H9 (cell line): Measurements from ENCODE around the gene MZB1. TPM values are rescaled to one million over a fixed set of nuclear protein-coding genes. Genes with fewer than 3 reads are reported as not detected.

Experiments
- DNase-seq: peaks from one replicate; pipeline ENCODE4 v3.0.0-alpha.2; 2017
- H2AFZ ChIP-seq: one replicate; pipeline ENCODE4 v1.6.1; 2013; ENCODE audit warnings: mild to moderate bottlenecking, low read length, control low read depth, moderate library complexity
- H2AK5ac ChIP-seq: 2 replicates; pipeline ENCODE4 v1.6.1; 2013; ENCODE audit warnings: low read length, control low read depth, mixed read lengths; ENCODE audit not compliant: insufficient read length
- H2BK120ac ChIP-seq: one replicate; pipeline ENCODE4 v1.6.1; 2013; ENCODE audit warnings: low read depth, mild to moderate bottlenecking, low read length, control low read depth, inconsistent platforms; ENCODE audit not compliant: poor library complexity, severe bottlenecking
- H2BK12ac ChIP-seq: 2 replicates; pipeline ENCODE4 v1.6.1; 2013; ENCODE audit warnings: low read length, control low read depth, mixed read lengths, low read depth; ENCODE audit not compliant: insufficient read length
- H2BK15ac ChIP-seq: 2 replicates; pipeline ENCODE4 v1.6.1; 2013; ENCODE audit warnings: low read depth, low read length, control low read depth
- H2BK20ac ChIP-seq: one replicate; pipeline ENCODE4 v1.6.1; 2013; ENCODE audit warnings: low read depth, mild to moderate bottlenecking, low read length, control low read depth, inconsistent platforms; ENCODE audit not compliant: poor library complexity, severe bottlenecking
- H2BK5ac ChIP-seq: 2 replicates; pipeline ENCODE4 v1.6.1; 2013; ENCODE audit warnings: low read length, control low read depth, mixed read lengths; ENCODE audit not compliant: insufficient read length
- H3K14ac ChIP-seq: 2 replicates; pipeline ENCODE4 v1.6.1; 2013; ENCODE audit warnings: low read length, control low read depth; ENCODE audit not compliant: insufficient read depth
- H3K18ac ChIP-seq: 2 replicates; pipeline ENCODE4 v1.6.1; 2013; ENCODE audit warnings: low read depth, mild to moderate bottlenecking, mixed read lengths, low read length, control low read depth; ENCODE audit not compliant: insufficient read length
- H3K23ac ChIP-seq: 2 replicates; pipeline ENCODE4 v1.6.1; 2013; ENCODE audit warnings: low read length, control low read depth, mixed read lengths, low read depth; ENCODE audit not compliant: insufficient read length
- H3K23me2 ChIP-seq: 2 replicates; pipeline ENCODE4 v1.6.1; 2013; ENCODE audit warnings: low read depth, mild to moderate bottlenecking, mixed read lengths, low read length, control low read depth; ENCODE audit not compliant: insufficient read length, poor library complexity, severe bottlenecking
- H3K27ac ChIP-seq: 2 replicates; pipeline ENCODE4 v1.5.1; 2013; ENCODE audit warnings: low read length, control low read depth, mixed read lengths, low read depth; ENCODE audit not compliant: insufficient read length
- H3K27me3 ChIP-seq: 2 replicates; pipeline ENCODE4 v1.6.1; 2013; ENCODE audit warnings: low read length, control low read depth, inconsistent platforms; ENCODE audit not compliant: insufficient read depth
- H3K4ac ChIP-seq: 2 replicates; pipeline ENCODE4 v1.6.1; 2013; ENCODE audit warnings: low read depth, mild to moderate bottlenecking, control low read depth, inconsistent platforms, low read length, moderate library complexity
- H3K4me1 ChIP-seq: 2 replicates; pipeline ENCODE4 v1.6.1; 2013; ENCODE audit warnings: low read length, control low read depth, inconsistent platforms; ENCODE audit not compliant: insufficient read depth
- H3K4me2 ChIP-seq: 2 replicates; pipeline ENCODE4 v1.6.1; 2013; ENCODE audit warnings: low read length, control low read depth, mixed read lengths; ENCODE audit not compliant: insufficient read length, insufficient read depth
- H3K56ac ChIP-seq: 2 replicates; pipeline ENCODE4 v1.6.1; 2013; ENCODE audit warnings: low read depth, mild to moderate bottlenecking, mixed read lengths, low read length, control low read depth; ENCODE audit not compliant: insufficient read length
- H3K79me1 ChIP-seq: 2 replicates; pipeline ENCODE4 v1.6.1; 2013; ENCODE audit warnings: low read depth, mild to moderate bottlenecking, moderate library complexity, low read length, control low read depth, inconsistent platforms; ENCODE audit not compliant: insufficient read depth, poor library complexity, severe bottlenecking
- H3K79me2 ChIP-seq: 2 replicates; pipeline ENCODE4 v1.6.1; 2013; ENCODE audit warnings: low read length, control low read depth, inconsistent platforms; ENCODE audit not compliant: insufficient read depth
- H3K9ac ChIP-seq: 2 replicates; pipeline ENCODE4 v1.6.1; 2013; ENCODE audit warnings: low read length, control low read depth, mixed read lengths; ENCODE audit not compliant: insufficient read length; ENCODE audit errors: extremely low read depth
- H3K9me3 ChIP-seq: one replicate; pipeline ENCODE4 v1.6.1; 2013; ENCODE audit warnings: low read depth, low read length, inconsistent platforms; ENCODE audit not compliant: control insufficient read depth
- H3T11ph ChIP-seq: one replicate; pipeline ENCODE4 v1.6.1; 2013; ENCODE audit warnings: mild to moderate bottlenecking, low read length, control low read depth, inconsistent platforms
- H4K20me1 ChIP-seq: one replicate; pipeline ENCODE4 v1.6.1; 2013; ENCODE audit not compliant: control insufficient read depth, insufficient read length, insufficient read depth
- H4K5ac ChIP-seq: 2 replicates; pipeline ENCODE4 v1.6.1; 2013; ENCODE audit warnings: low read depth, mild to moderate bottlenecking, mixed read lengths, low read length, control low read depth; ENCODE audit not compliant: insufficient read length
- H4K8ac ChIP-seq: replicated peaks from 2 replicates; pipeline ENCODE4 v1.6.1; 2013; ENCODE audit warnings: low read length, control low read depth, mixed read lengths, low read depth; ENCODE audit not compliant: insufficient read length
- H4K91ac ChIP-seq: 2 replicates; pipeline ENCODE4 v1.6.1; 2013; ENCODE audit warnings: low read depth, mild to moderate bottlenecking, moderate library complexity, mixed read lengths, low read length, control low read depth; ENCODE audit not compliant: insufficient read length
- H3K27ac Mint-ChIP-seq, 3 experiments: 2 replicates in 2 of 3; 3 replicates in 1 of 3; pipeline ENCODE4 v1.8.0; 2020 to 2021; ENCODE audit warnings: mixed read lengths in 3 of 3, mild to moderate bottlenecking in 1 of 3, moderate library complexity in 1 of 3
- H3K27me3 Mint-ChIP-seq: 2 replicates; pipeline ENCODE4 v1.8.0; 2021; ENCODE audit warnings: low read depth, mild to moderate bottlenecking, moderate library complexity, mixed read lengths
- H3K36me3 Mint-ChIP-seq, 3 experiments: 2 replicates in 2 of 3; 3 replicates in 1 of 3; pipeline ENCODE4 v1.8.0; 2020 to 2021; ENCODE audit warnings: low read depth in 3 of 3, mixed read lengths in 3 of 3; ENCODE audit not compliant: insufficient read depth in 1 of 3
- H3K4me1 Mint-ChIP-seq, 2 experiments: 2 replicates each; pipeline ENCODE4 v1.8.0; 2020; ENCODE audit warnings: mixed read lengths in 2 of 2
- H3K4me3 Mint-ChIP-seq, 2 experiments: 2 replicates in 1 of 2; 3 replicates in 1 of 2; pipeline ENCODE4 v1.8.0; 2020 to 2021; ENCODE audit warnings: mild to moderate bottlenecking in 2 of 2, mixed read lengths in 2 of 2, moderate library complexity in 1 of 2
- H3K9me3 Mint-ChIP-seq, 2 experiments: 2 replicates in 1 of 2; 3 replicates in 1 of 2; pipeline ENCODE4 v1.8.0; 2020; ENCODE audit warnings: mild to moderate bottlenecking in 2 of 2, mixed read lengths in 2 of 2, moderate library complexity in 1 of 2
- CTCF ChIP-seq: fragments of 200-600 bp; sonication (generic); conservative IDR thresholded peaks from 3 replicates; pipeline ENCODE4 v1.8.0; 2021; ENCODE audit warnings: antibody characterized with exemption, mild to moderate bottlenecking
- WGBS: extraction: QIAGEN DNeasy Blood & Tissue Kit; methylation state at CpG from one replicate; pipeline ENCODE4 v1.1.7; 2013; ENCODE audit warnings: missing lambda C conversion rate, low lambda C conversion rate, mixed read lengths; ENCODE audit not compliant: insufficient read length; ENCODE audit errors: extremely low coverage; 5-methylcytosine and 5-hydroxymethylcytosine counted together
- total RNA-seq: library from RNA; stranded (reverse); gene quantifications from 2 replicates; pipeline ENCODE4 v1.2.1, GENCODE V29; 2021

Gene MZB1
- total RNA-seq, 1 experiment from 2014 or later: 0.31 TPM

- whole genome bisulfite sequencing: no CpG with 5 or more reads among the region's 47 CpGs
- Histone ChIP-seq H3T11ph (no peak overlapping the region), H3K9me3 (no peaks in the 10 kb centered on the region), H2AK5ac (no peak overlapping the region), H3K79me1 (no peaks in the 10 kb centered on the region), H4K20me1 (no peaks in the 10 kb centered on the region), H3K18ac (no peak overlapping the region), H2BK12ac (no peak overlapping the region), H2AFZ (no peak overlapping the region), H2BK5ac (no peak overlapping the region), H3K56ac (no peak overlapping the region), H2BK15ac (no peak overlapping the region), H3K23me2 (no peaks in the 10 kb centered on the region), H4K8ac (no peak overlapping the region), H3K14ac (no peak overlapping the region; the same call in 1 of the 2 replicates), H4K5ac (no peak overlapping the region), H3K27ac (no peak overlapping the region), H3K4me1 (no peaks in the 10 kb centered on the region), H3K79me2 (no peaks in the 10 kb centered on the region), H3K4ac (no peak overlapping the region), H3K9ac (no peak overlapping the region), H2BK20ac (no peak overlapping the region), H3K4me2 (no peak overlapping the region), H3K27me3 (no peaks in the 10 kb centered on the region), H3K23ac (no peak overlapping the region), H4K91ac (no peak overlapping the region), H2BK120ac (no peak overlapping the region)
- Mint-ChIP-seq H3K4me1 (peaks cover 16 to 22% of the 10 kb centered on the region in 2 experiments; a peak in 3 of 4 replicates), H3K4me3 (no peak overlapping the region), H3K27me3 (no peaks in the 10 kb centered on the region), H3K9me3 (no peaks in the 10 kb centered on the region), H3K36me3 (peaks cover 0 to 8% (median 0%) of the 10 kb centered on the region in 3 experiments; a peak in 3 of 7 replicates), H3K27ac (peak overlapping the region in 1 of 3 experiments; percentile 76; a peak in 1 of 7 replicates)
- TF ChIP-seq CTCF: no peak
- DNase-seq: peak; percentile 65
Measured at GRCh38 chr5:139378101-139378825, 11.4 kb downstream of the MZB1 start.
